GM12864 (cell line): ENCODE data around the gene CCDC157.
A peak's percentile ranks its signal among the peaks of the same experiment; 100 is the strongest.

Experiments used
- DNase-seq: peaks from one replicate; pipeline ENCODE4 v3.0.0-alpha.2; 2011; ENCODE audit warnings: low read depth
- H3K4me3 ChIP-seq: 2 replicates; pipeline ENCODE4 v1.5.1; 2011; ENCODE audit warnings: mild to moderate bottlenecking, low read depth, low read length, control low read depth
- TF ChIP-seq, protein P1 (sequence below): IDR thresholded peaks from 2 replicates; pipeline ENCODE4 v1.5.1; 2011; ENCODE audit warnings: low read depth, mild to moderate bottlenecking, moderate library complexity, low read length, control low read depth, inconsistent platforms; ENCODE audit errors: missing control alignments

Gene CCDC157

GRCh38 chr22:30354644-30355043 is 2.2 kb upstream of the CCDC157 start:
- TF ChIP-seq, protein P1, sequence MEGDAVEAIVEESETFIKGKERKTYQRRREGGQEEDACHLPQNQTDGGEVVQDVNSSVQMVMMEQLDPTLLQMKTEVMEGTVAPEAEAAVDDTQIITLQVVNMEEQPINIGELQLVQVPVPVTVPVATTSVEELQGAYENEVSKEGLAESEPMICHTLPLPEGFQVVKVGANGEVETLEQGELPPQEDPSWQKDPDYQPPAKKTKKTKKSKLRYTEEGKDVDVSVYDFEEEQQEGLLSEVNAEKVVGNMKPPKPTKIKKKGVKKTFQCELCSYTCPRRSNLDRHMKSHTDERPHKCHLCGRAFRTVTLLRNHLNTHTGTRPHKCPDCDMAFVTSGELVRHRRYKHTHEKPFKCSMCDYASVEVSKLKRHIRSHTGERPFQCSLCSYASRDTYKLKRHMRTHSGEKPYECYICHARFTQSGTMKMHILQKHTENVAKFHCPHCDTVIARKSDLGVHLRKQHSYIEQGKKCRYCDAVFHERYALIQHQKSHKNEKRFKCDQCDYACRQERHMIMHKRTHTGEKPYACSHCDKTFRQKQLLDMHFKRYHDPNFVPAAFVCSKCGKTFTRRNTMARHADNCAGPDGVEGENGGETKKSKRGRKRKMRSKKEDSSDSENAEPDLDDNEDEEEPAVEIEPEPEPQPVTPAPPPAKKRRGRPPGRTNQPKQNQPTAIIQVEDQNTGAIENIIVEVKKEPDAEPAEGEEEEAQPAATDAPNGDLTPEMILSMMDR, result no peak
- no peak for DNase-seq
- H3K4me3 ChIP-seq, result no peak overlapping the region; the same call in 1 of the 2 replicates

GRCh38 chr22:30357236-30357570 is 396 bp downstream of the CCDC157 start:
- TF ChIP-seq, protein P1, result no peak
- DNase-seq, result no peak
- H3K4me3 ChIP-seq, result peak overlapping the region; percentile 77

DNA sequence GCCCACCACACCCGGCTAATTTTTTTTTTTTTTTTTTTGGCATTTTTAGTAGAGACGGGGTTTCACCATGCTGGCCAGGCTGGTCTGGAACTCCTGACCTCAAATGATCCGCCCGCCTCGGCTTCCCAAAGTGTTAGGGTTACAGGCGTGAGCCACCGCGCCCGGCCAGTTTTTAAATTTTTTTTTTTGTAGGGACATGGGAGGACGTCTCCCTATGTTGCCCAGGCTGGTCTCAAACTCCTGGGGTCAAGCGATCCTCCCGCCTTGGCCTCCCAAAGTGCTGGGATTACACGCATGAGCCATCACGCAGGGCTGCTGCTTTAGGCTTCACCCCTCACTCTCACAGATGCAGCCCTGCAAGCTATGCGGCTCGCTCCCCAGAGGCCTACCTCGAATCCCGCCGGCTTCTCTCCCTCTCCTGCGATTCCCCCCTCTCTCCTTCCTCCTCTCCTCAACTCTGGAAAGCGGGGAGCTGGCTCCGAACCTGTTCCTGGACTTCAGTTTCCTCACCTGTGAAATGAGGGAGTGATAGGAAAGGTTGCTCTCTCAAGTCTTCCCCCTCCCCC is 926 bp downstream of the CCDC157 start:
- no peak for DNase-seq
- H3K4me3 ChIP-seq, result no peak overlapping the region; the same call in 1 of the 2 replicates
- TF ChIP-seq, protein P1, result no peak

DNA sequence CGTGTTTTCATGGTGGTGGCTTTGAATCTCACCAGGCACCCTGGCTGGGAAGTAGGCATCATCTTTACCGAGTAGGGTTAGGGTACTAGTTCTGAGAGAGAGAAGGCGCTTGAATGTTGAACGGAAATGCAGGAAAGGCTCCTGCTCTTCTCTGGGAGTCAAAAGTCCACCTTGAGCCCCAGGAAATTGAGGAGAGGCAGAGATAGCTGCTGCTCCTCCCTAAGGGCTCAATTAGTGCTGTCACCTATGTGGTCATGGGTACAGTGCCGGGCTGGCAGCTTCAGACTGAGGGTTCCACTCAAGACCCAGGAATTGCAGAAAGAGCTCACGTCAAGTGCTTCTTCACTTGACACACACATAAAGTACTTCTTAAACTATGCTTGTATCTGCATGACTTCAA is 1.7 kb downstream of the CCDC157 start:
- no peak overlapping the region for H3K4me3 ChIP-seq
- DNase-seq, result no peak
- TF ChIP-seq, protein P1, result no peak

DNA sequence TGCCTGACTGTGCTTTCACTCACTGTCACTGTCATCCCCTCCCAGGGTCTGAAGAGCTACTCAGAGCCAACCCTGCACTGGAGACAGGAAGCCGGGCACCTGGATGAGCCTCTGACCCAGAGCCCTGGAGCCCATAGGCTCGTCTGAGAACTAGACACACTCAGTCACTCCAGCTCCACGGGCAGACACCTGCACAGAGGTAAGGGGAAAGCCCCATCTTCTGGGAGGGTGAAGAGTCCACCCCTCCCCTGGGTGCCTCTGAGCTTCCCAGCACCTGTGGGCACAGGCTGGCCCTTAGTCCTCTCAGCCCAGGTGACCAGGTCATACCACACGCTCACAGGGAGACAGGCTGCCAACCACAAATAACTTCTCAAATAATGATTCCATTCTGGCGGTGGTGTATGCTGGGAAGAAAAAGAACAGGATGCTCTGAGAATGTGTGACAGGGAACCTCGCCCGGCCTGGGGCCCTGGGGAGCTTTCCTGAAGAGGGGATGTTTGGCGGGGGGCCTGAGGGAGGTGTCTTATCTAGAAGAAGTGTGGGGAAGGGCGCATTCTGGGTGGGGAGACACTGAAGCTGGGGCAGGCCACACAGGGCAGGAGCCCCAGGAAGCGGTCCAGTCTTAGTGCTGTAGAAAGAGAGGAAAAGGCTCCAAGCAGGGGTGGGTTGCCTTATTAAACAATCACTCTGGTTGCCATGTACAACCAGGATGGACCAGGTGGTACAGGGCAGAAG is 5.3 kb downstream of the CCDC157 start:
- no peak overlapping the region for H3K4me3 ChIP-seq
- TF ChIP-seq, protein P1, result no peak
- DNase-seq, result no peak

GRCh38 chr22:30362651-30363281 is 6.0 kb downstream of the CCDC157 start:
- DNase-seq, result no peak
- TF ChIP-seq, protein P1, result no peak
- no peak overlapping the region for H3K4me3 ChIP-seq
